Gastroesophageal sphincter (tissue), 4 donors: ENCODE measurements around the gene SLC43A1. TPM values are rescaled to one million over a fixed set of nuclear protein-coding genes. Genes with fewer than 3 reads are reported as not detected.

Experiments
- ATAC-seq: fragments of 150-250 bp; one replicate; pipeline ENCODE4 v1.9.1; 2016; ENCODE audit warnings: mild to moderate bottlenecking, moderate library complexity
- H3K27ac ChIP-seq, 4 donors: fragments of 200-600 bp; sonication (generic) in 3 of 4; 1 replicate in 3 of 4; 2 replicates in 1 of 4; pipeline ENCODE4 v1.5.1; 2016 to 2019
- H3K27me3 ChIP-seq: fragments of 200-600 bp; sonication (generic); one replicate; pipeline ENCODE4 v1.5.1; 2019
- H3K36me3 ChIP-seq, 2 donors: fragments of 200-600 bp; sonication (generic); one replicate each; pipeline ENCODE4 v1.5.1; 2019; ENCODE audit warnings: control low read depth in 1 of 2
- H3K4me1 ChIP-seq, 3 donors: fragments of 200-600 bp; sonication (generic); 1 replicate in 2 of 3; 2 replicates in 1 of 3; pipeline ENCODE4 v1.5.1; 2016 to 2019; ENCODE audit warnings: control low read depth in 2 of 3
- H3K4me3 ChIP-seq, 2 donors: fragments of 200-600 bp; sonication (generic); one replicate each; pipeline ENCODE4 v1.5.1; 2019; ENCODE audit warnings: mild to moderate bottlenecking in 1 of 2, moderate library complexity in 1 of 2
- H3K9me3 ChIP-seq, 3 donors: fragments of 200-600 bp; sonication (generic); one replicate each; pipeline ENCODE4 v1.5.1; 2017 to 2019; ENCODE audit warnings: control low read depth in 2 of 3
- CTCF ChIP-seq, 4 experiments: fragments of 200-600 bp in 2 of 4; fragments of 450-650 bp in 2 of 4; sonication (generic) in 1 of 4; IDR thresholded peaks; one replicate each; pipeline ENCODE4 v1.5.1; 2017 to 2019; ENCODE audit warnings: antibody characterized with exemption in 4 of 4, mild to moderate bottlenecking in 2 of 4, moderate library complexity in 2 of 4
- EP300 ChIP-seq: sonication (generic); formaldehyde crosslinking; IDR thresholded peaks from one replicate; pipeline ENCODE4 v1.6.1; 2017; ENCODE audit warnings: antibody characterized with exemption, mild to moderate bottlenecking
- POLR2A ChIP-seq, 2 donors: fragments of 450-650 bp; IDR thresholded peaks; one replicate each; pipeline ENCODE4 v1.6.1; 2017; ENCODE audit warnings: antibody characterized with exemption in 2 of 2, mild to moderate bottlenecking in 2 of 2, moderate library complexity in 1 of 2
- POLR2AphosphoS5 ChIP-seq: sonication (generic); formaldehyde crosslinking; IDR thresholded peaks from one replicate; pipeline ENCODE4 v1.6.1; 2017; ENCODE audit warnings: antibody characterized with exemption
- WGBS, 2 donors: methylation state at CpG; one replicate each; pipeline ENCODE4 v1.1.5; 2018; ENCODE audit warnings: low coverage in 1 of 2; 5-methylcytosine and 5-hydroxymethylcytosine counted together
- total RNA-seq, 4 donors: library from RNA; depleted of rRNA; stranded (reverse); fragments of >200 nt; gene quantifications; one replicate each; pipeline ENCODE4 v1.1.0, GENCODE V29; 2016

The SLC43A1 gene
- total RNA-seq, 4 donors from 2014 or later, result 14.8 to 36.6 (median 19.7) TPM

- H3K9me3 ChIP-seq, result no peaks in the 10 kb centered on the region
- H3K36me3 ChIP-seq, result peaks cover 0 to 100% of the 10 kb centered on the region in 2 donors
- no peak overlapping the region for H3K4me3 ChIP-seq
- no peaks in the 10 kb centered on the region for H3K4me1 ChIP-seq
- TF ChIP-seq CTCF (IDR thresholded peaks at IDR 0.05) (no peak), EP300 (no peak), POLR2AphosphoS5 (no peak), POLR2A (IDR thresholded peaks at IDR 0.05) (no peak)
- no peak overlapping the region for H3K27ac ChIP-seq
- no peak for ATAC-seq
- H3K27me3 ChIP-seq, result no peaks in the 10 kb centered on the region
- WGBS, 2 donors, result 88% methylated on average over 5 of the region's 5 CpGs; no CpG with 5 or more reads in 1 of the 2 donors
These were observed 37.0 kb upstream of the SLC43A1 start for GRCh38 chr11:57552479-57552878.

GRCh38 chr11:57551941-57552340, 36.4 kb upstream of the SLC43A1 start:
- TF ChIP-seq EP300 (no peak), POLR2A (IDR thresholded peaks at IDR 0.05) (no peak), POLR2AphosphoS5 (no peak), CTCF (IDR thresholded peaks at IDR 0.05) (no peak)
- H3K4me3 ChIP-seq, result no peak overlapping the region
- no peaks in the 10 kb centered on the region for H3K27me3 ChIP-seq
- WGBS, 2 donors, result 92% methylated on average over 3 of the region's 4 CpGs; no CpG with 5 or more reads in 1 of the 2 donors
- no peaks in the 10 kb centered on the region for H3K9me3 ChIP-seq
- H3K4me1 ChIP-seq, result no peaks in the 10 kb centered on the region
- no peak overlapping the region for H3K27ac ChIP-seq
- peaks cover 0 to 96% of the 10 kb centered on the region in 2 donors for H3K36me3 ChIP-seq
- ATAC-seq, result no peak

- ATAC-seq, result no peak
- H3K27ac ChIP-seq, result no peak overlapping the region
- H3K27me3 ChIP-seq, result no peaks in the 10 kb centered on the region
- no peaks in the 10 kb centered on the region for H3K4me1 ChIP-seq
- WGBS, 2 donors, result 40% methylated on average over 2 of the region's 8 CpGs; no CpG with 5 or more reads in 1 of the 2 donors
- TF ChIP-seq POLR2A (IDR thresholded peaks at IDR 0.05), result no peak
- TF ChIP-seq EP300, result no peak
- no peak for TF ChIP-seq CTCF (IDR thresholded peaks at IDR 0.05)
- TF ChIP-seq POLR2AphosphoS5, result no peak
- H3K36me3 ChIP-seq, result peaks cover 0 to 76% of the 10 kb centered on the region in 2 donors
- no peak overlapping the region for H3K4me3 ChIP-seq
- H3K9me3 ChIP-seq, result no peaks in the 10 kb centered on the region
These were observed 34.5 kb upstream of the SLC43A1 start for GRCh38 chr11:57549983-57550382.

- Histone ChIP-seq H3K27ac (no peak overlapping the region), H3K4me1 (no peaks in the 10 kb centered on the region), H3K9me3 (no peaks in the 10 kb centered on the region), H3K4me3 (no peak overlapping the region), H3K36me3 (peaks cover 0 to 55% of the 10 kb centered on the region in 2 donors), H3K27me3 (no peaks in the 10 kb centered on the region)
- TF ChIP-seq POLR2A (IDR thresholded peaks at IDR 0.05) (no peak), CTCF (IDR thresholded peaks at IDR 0.05) (no peak), POLR2AphosphoS5 (no peak), EP300 (no peak)
- ATAC-seq, result no peak
- WGBS, 2 donors, result 71% methylated on average over 1 of the region's 6 CpGs; no CpG with 5 or more reads in 1 of the 2 donors
These were observed 32.4 kb upstream of the SLC43A1 start for GRCh38 chr11:57547854-57548377.

GRCh38 chr11:57546869-57547475, 31.5 kb upstream of the SLC43A1 start:
- H3K27ac ChIP-seq, result no peak overlapping the region
- H3K27me3 ChIP-seq, result peaks cover 3% of the 10 kb centered on the region
- H3K4me3 ChIP-seq, result no peak overlapping the region
- no peaks in the 10 kb centered on the region for H3K9me3 ChIP-seq
- no peak for TF ChIP-seq EP300
- no peak for TF ChIP-seq CTCF (IDR thresholded peaks at IDR 0.05)
- TF ChIP-seq POLR2AphosphoS5, result no peak
- 33 to 90% methylated on average over 3 of the region's 5 CpGs for WGBS, 2 donors
- H3K36me3 ChIP-seq, result peaks cover 0 to 46% of the 10 kb centered on the region in 2 donors
- no peaks in the 10 kb centered on the region for H3K4me1 ChIP-seq
- ATAC-seq, result no peak
